Islet of Langerhans (tissue), 1 donor: ENCODE measurements around the gene CERS6.
"Not testable (repeated sequence)": the region's sequence is repeated elsewhere in the genome, so short reads cannot be mapped to it uniquely, and the experiment has no call there.

Source experiments
- FAIRE-seq: peaks from one replicate; lab custom pipeline; 2011; peaks lifted over from hg19 to GRCh38; lab: Jason Lieb, UNC

The CERS6 gene

GRCh38 chr2:168734199-168734760 is 278.2 kb downstream of the CERS6 start:
- FAIRE-seq, result no peak

GRCh38 chr2:168736649-168737445 is 280.8 kb downstream of the CERS6 start:
- no peak for FAIRE-seq

- peak; percentile 90 for FAIRE-seq
Observed at GRCh38 chr2:168738062-168738461, 282.0 kb downstream of the CERS6 start.

GRCh38 chr2:168740360-168740759 is 284.3 kb downstream of the CERS6 start:
- FAIRE-seq, result no peak

GRCh38 chr2:168740788-168741187 is 284.7 kb downstream of the CERS6 start:
- FAIRE-seq, result no peak

- no peak for FAIRE-seq
Observed at GRCh38 chr2:168742258-168742932, 286.3 kb downstream of the CERS6 start.

GRCh38 chr2:168744844-168745243 is 288.8 kb downstream of the CERS6 start:
- FAIRE-seq, result no peak

- no peak for FAIRE-seq
Observed at GRCh38 chr2:168748461-168748860, 292.4 kb downstream of the CERS6 start.

- FAIRE-seq, result no peak
Observed at GRCh38 chr2:168749297-168749696, 293.2 kb downstream of the CERS6 start.

GRCh38 chr2:168751104-168751740 is 295.1 kb downstream of the CERS6 start:
- no peak for FAIRE-seq

- no peak for FAIRE-seq
Observed at GRCh38 chr2:168752361-168752760, 296.3 kb downstream of the CERS6 start.

GRCh38 chr2:168753765-168754329 is 297.8 kb downstream of the CERS6 start:
- FAIRE-seq, result no peak

GRCh38 chr2:168757223-168757622 is 301.2 kb downstream of the CERS6 start:
- FAIRE-seq, result no peak

GRCh38 chr2:168758970-168759820 is 303.1 kb downstream of the CERS6 start:
- FAIRE-seq, result peak; percentile 85

GRCh38 chr2:168765401-168765800 is 309.3 kb downstream of the CERS6 start:
- no peak for FAIRE-seq

GRCh38 chr2:168766600-168766999 is 310.5 kb downstream of the CERS6 start:
- FAIRE-seq, result no peak

- no peak for FAIRE-seq
Observed at GRCh38 chr2:168767258-168767657, 311.2 kb downstream of the CERS6 start.

- not testable (repeated sequence) for FAIRE-seq
Observed at GRCh38 chr2:168768357-168768756, 312.3 kb downstream of the CERS6 start.

- FAIRE-seq, result no peak
Observed at GRCh38 chr2:168770796-168771195, 314.7 kb downstream of the CERS6 start.

- no peak for FAIRE-seq
Observed at GRCh38 chr2:168772704-168773103, 316.6 kb downstream of the CERS6 start.

GRCh38 chr2:168773128-168773527 is 317.1 kb downstream of the CERS6 start:
- FAIRE-seq, result peak; percentile 43
